OCI-LY7 (cell line): ENCODE results near the gene OTOG. TPM values are rescaled to one million over a fixed set of nuclear protein-coding genes. Genes with fewer than 3 reads are reported as not detected.

ENCODE experiments used
- BruUV-seq: library from RNA; stranded (reverse); fragments of 400-500 nt; replicated peaks from 2 replicates; lab custom pipeline; 2021; lab: Mats Ljungman, UMichigan
- CTCF ChIA-PET: fragments of 300-600 bp; sonication (Branson Sonifier 250); formaldehyde crosslinking; loops from one replicate; lab custom pipeline; 2022; ENCODE audit warnings: antibody characterized with exemption; ENCODE audit not compliant: unreplicated experiment; lab: Charles Lee
- POLR2A ChIA-PET: fragments of 300-600 bp; sonication (Branson Sonifier 250); formaldehyde crosslinking; loops from one replicate; lab custom pipeline; 2022; ENCODE audit warnings: antibody characterized with exemption; lab: Charles Lee
- DNase-seq: peaks from one replicate; pipeline ENCODE4 v3.0.0-alpha.2; 2015; ENCODE audit warnings: low spot score
- H2AFZ ChIP-seq: fragments of 200-600 bp; sonication (generic), shearing (Covaris generic); 2 replicates; pipeline ENCODE4 v1.6.1; 2014; ENCODE audit warnings: mild to moderate bottlenecking, antibody characterized with exemption, low read length, moderate library complexity
- H3K27ac ChIP-seq: fragments of 200-600 bp; sonication (generic); 2 replicates; pipeline ENCODE4 v1.5.1; 2014; ENCODE audit warnings: mixed run types, low read depth, mild to moderate bottlenecking, moderate library complexity, low read length, inconsistent platforms; ENCODE audit not compliant: poor library complexity, severe bottlenecking
- H3K36me3 ChIP-seq: fragments of 200-600 bp; sonication (generic); 2 replicates; pipeline ENCODE4 v1.6.1; 2014; ENCODE audit warnings: mild to moderate bottlenecking, antibody characterized with exemption, low read length, moderate library complexity, mixed read lengths; ENCODE audit not compliant: insufficient read depth
- H3K4me1 ChIP-seq: fragments of 200-600 bp; sonication (generic); 2 replicates; pipeline ENCODE4 v1.5.1; 2014; ENCODE audit warnings: mild to moderate bottlenecking, low read length; ENCODE audit not compliant: insufficient read depth, poor library complexity, severe bottlenecking
- H3K4me2 ChIP-seq: fragments of 200-600 bp; sonication (generic); 2 replicates; pipeline ENCODE4 v1.6.1; 2014; ENCODE audit warnings: mild to moderate bottlenecking, low read length
- H3K4me3 ChIP-seq: fragments of 200-600 bp; sonication (generic); 2 replicates; pipeline ENCODE4 v1.5.1; 2014; ENCODE audit warnings: mild to moderate bottlenecking, low read depth, low read length; ENCODE audit not compliant: poor library complexity, severe bottlenecking
- H3K79me2 ChIP-seq: fragments of 200-600 bp; sonication (generic); 2 replicates; pipeline ENCODE4 v1.6.1; 2016; ENCODE audit warnings: low read depth, mild to moderate bottlenecking, low read length, moderate library complexity, mixed read lengths; ENCODE audit not compliant: insufficient read depth
- H3K9me2 ChIP-seq: fragments of 200-600 bp; sonication (generic); 2 replicates; pipeline ENCODE4 v1.6.1; 2016; ENCODE audit warnings: mild to moderate bottlenecking, low read length, mixed read lengths; ENCODE audit not compliant: insufficient read depth
- H3K9me3 ChIP-seq: fragments of 200-600 bp; sonication (generic); 2 replicates; pipeline ENCODE4 v1.6.1; 2014; ENCODE audit warnings: mild to moderate bottlenecking, mixed run types, low read length, mixed read lengths
- H4K20me1 ChIP-seq: fragments of 200-600 bp; sonication (generic); 2 replicates; pipeline ENCODE4 v1.6.1; 2014; ENCODE audit warnings: mild to moderate bottlenecking, antibody characterized with exemption, low read length, moderate library complexity, mixed read lengths; ENCODE audit not compliant: insufficient read depth
- CTCF ChIP-seq: fragments of 200-600 bp; sonication (generic); conservative IDR thresholded peaks from 2 replicates; pipeline ENCODE4 v1.5.1; 2014; ENCODE audit warnings: mild to moderate bottlenecking, antibody characterized with exemption, low read length, moderate library complexity, mixed read lengths
- EZH2phosphoT487 ChIP-seq: fragments of 200-600 bp; sonication (generic); IDR thresholded peaks from 2 replicates; pipeline ENCODE4 v1.6.1; 2018; ENCODE audit warnings: low read depth, borderline replicate concordance, mild to moderate bottlenecking, mixed run types, antibody characterized with exemption, low read length, moderate library complexity, mixed read lengths
- intact Hi-C: fragments of 100-400 bp; cut with micrococcal nuclease; formaldehyde crosslinking; loops from one replicate; pipeline ENCODE4 v1.10.0; 2022; ENCODE audit not compliant: unreplicated experiment
- total RNA-seq, 2 experiments: library from RNA; depleted of rRNA in 1 of 2; stranded (reverse); fragments of >200 nt in 1 of 2; shearing (Covaris generic) in 1 of 2; gene quantifications; 2 replicates each; pipeline ENCODE4 v1.2.3, GENCODE V29; 2014 to 2022

OTOG gene
- total RNA-seq, 2 experiments from 2014 or later, result not detected

DNA sequence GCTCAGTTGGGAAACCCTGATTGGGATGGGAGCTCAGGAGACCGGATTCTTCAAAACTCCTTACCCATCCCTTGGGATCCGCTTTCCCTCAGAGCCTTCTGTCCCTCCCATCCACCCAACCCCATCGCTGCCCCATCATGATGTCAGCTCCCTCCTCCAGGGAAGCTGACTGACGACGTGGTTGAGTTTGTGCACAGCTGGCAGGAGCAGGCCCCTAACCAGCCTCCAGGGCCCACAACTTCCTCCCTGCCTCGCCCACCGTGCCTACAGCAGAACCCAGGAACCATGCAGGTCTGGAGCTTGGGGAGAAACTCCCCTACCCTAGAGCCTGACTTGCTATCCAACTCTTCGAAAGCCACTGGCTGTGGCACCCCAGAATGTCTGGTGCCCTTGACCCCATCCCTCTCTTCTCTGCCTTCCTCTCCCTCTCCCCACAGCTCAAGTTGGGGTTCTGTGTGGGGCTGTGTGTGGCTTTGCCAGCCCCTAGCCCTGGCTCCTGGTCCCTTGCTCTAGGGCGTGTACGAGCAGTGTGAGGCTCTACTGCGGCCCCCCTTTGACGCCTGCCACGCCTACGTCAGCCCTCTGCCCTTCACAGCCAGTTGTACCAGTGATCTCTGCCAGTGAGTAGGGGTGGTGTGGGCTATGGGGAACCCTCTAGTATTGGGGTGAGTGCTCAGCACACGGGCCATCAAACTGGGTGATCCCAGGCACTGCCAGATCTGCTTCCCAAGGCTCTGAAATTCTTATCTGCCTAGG, 11.1 kb downstream of the OTOG start:
- TF ChIP-seq CTCF, result no peak
- TF ChIP-seq EZH2phosphoT487, result no peak
- no peaks in the 10 kb centered on the region for H3K36me3 ChIP-seq

GRCh38 chr11:17558916-17559315, 11.9 kb downstream of the OTOG start:
- H3K4me1 ChIP-seq, result no peaks in the 10 kb centered on the region
- BruUV-seq, result no TSS peak
- CTCF ChIA-PET, result no interaction called here
- DNase-seq, result no peak
- no peaks in the 10 kb centered on the region for H3K9me3 ChIP-seq
- no peaks in the 10 kb centered on the region for H4K20me1 ChIP-seq
- intact Hi-C loops, result no loop called here
- H3K27ac ChIP-seq, result no peak overlapping the region
- POLR2A ChIA-PET, result no interaction called here
- H2AFZ ChIP-seq, result no peak overlapping the region
- H3K4me3 ChIP-seq, result no peak overlapping the region
- H3K36me3 ChIP-seq, result no peaks in the 10 kb centered on the region
- no peak for TF ChIP-seq CTCF
- no peak for TF ChIP-seq EZH2phosphoT487
- no peaks in the 10 kb centered on the region for H3K9me2 ChIP-seq
- H3K4me2 ChIP-seq, result no peak overlapping the region
- no peaks in the 10 kb centered on the region for H3K79me2 ChIP-seq

More for the DNA sequence above, 11.1 kb downstream of the OTOG start:
- H3K4me3 ChIP-seq, result no peak overlapping the region
- ChIA-PET CTCF (interaction anchor here (0.6 kb wide), 1 partner anchor 55 kb away, joined by 3 read pairs; no protein-coding TSS in a partner anchor), POLR2A (no interaction called here)
- H3K9me2 ChIP-seq, result no peaks in the 10 kb centered on the region
- no peaks in the 10 kb centered on the region for H3K9me3 ChIP-seq
- no TSS peak for BruUV-seq
- no peaks in the 10 kb centered on the region for H4K20me1 ChIP-seq
- DNase-seq, result no peak
- no peaks in the 10 kb centered on the region for H3K4me1 ChIP-seq
- intact Hi-C loops, result no loop called here
- H3K79me2 ChIP-seq, result no peaks in the 10 kb centered on the region
- H3K4me2 ChIP-seq, result no peak overlapping the region
- H3K27ac ChIP-seq, result no peak overlapping the region
- no peak overlapping the region for H2AFZ ChIP-seq

DNA sequence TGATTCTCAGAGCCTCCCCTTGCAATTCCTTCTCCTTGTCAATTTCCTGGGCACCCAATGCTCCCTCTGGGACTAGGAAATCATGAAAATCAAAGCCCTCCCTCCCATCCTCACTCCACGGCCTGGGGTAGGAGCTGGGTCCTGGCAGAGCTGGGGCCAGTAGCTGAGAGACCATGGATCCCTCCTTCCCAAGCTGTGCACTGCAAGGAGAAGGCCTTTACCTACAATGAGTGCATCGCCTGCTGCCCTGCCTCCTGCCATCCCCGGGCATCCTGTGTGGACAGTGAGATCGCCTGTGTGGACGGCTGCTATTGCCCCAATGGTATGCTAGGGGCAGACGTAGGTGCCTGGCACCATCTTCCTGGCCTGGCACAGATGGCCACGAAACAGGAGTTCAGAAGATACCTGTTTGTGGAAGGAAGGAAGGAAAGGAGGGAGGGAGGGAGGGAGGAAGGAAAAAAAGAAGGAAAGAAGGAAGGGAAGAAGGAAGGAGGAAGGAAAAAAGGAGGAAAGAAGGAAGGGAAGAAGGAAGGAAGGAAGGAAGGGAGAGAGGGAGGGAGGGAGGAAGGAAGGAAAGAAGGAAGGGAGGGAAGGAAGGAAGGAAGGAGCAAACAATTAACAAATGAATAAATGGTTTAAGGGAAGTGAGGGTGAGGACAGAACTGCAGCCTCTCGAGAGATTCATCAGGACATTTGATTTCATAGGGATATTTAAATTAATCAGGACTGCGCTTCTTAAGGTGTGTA, 12.5 kb downstream of the OTOG start:
- DNase-seq, result no peak
- H3K4me2 ChIP-seq, result no peak overlapping the region
- H4K20me1 ChIP-seq, result no peaks in the 10 kb centered on the region
- no peaks in the 10 kb centered on the region for H3K9me2 ChIP-seq
- no peaks in the 10 kb centered on the region for H3K4me1 ChIP-seq
- intact Hi-C loops, result no loop called here
- no peak overlapping the region for H2AFZ ChIP-seq
- ChIA-PET POLR2A (no interaction called here), CTCF (no interaction called here)
- no peaks in the 10 kb centered on the region for H3K36me3 ChIP-seq
- no peak overlapping the region for H3K27ac ChIP-seq
- H3K4me3 ChIP-seq, result no peak overlapping the region
- TF ChIP-seq CTCF (no peak), EZH2phosphoT487 (no peak)
- no peaks in the 10 kb centered on the region for H3K79me2 ChIP-seq
- BruUV-seq, result no TSS peak
- no peaks in the 10 kb centered on the region for H3K9me3 ChIP-seq
